Thoracic aorta (tissue), 2 donors: ENCODE data around the gene USP28. TPM values are rescaled to one million over a fixed set of nuclear protein-coding genes. Genes with fewer than 3 reads are reported as not detected.

Experiments used
- ATAC-seq: fragments of 150-250 bp; one replicate; pipeline ENCODE4 v1.8.0; 2017; ENCODE audit warnings: low read depth; ENCODE audit not compliant: insufficient number of reproducible peaks, low FRiP score
- DNase-seq: peaks from one replicate; pipeline ENCODE4 v3.0.0-alpha.2; 2020; ENCODE audit warnings: low spot score
- H3K27ac ChIP-seq, 2 donors: fragments of 200-600 bp; sonication (generic); 1 replicate in 1 of 2; 2 replicates in 1 of 2; pipeline ENCODE4 v1.5.1; 2016; ENCODE audit warnings: mild to moderate bottlenecking in 2 of 2, moderate library complexity in 2 of 2
- H3K27me3 ChIP-seq: fragments of 200-600 bp; sonication (generic); replicated peaks from 2 replicates; pipeline ENCODE4 v1.6.0; 2016; ENCODE audit warnings: mild to moderate bottlenecking; ENCODE audit not compliant: insufficient read depth
- H3K36me3 ChIP-seq: fragments of 200-600 bp; sonication (generic); one replicate; pipeline ENCODE4 v1.5.1; 2016
- H3K4me1 ChIP-seq, 2 donors: fragments of 200-600 bp; sonication (generic); 1 replicate in 1 of 2; 2 replicates in 1 of 2; pipeline versions ENCODE4 v1.5.1 to v1.6.0; 2016; ENCODE audit warnings: low read depth in 2 of 2, mild to moderate bottlenecking in 1 of 2; ENCODE audit not compliant: control insufficient read depth in 1 of 2
- H3K4me3 ChIP-seq: fragments of 200-600 bp; sonication (generic); 2 replicates; pipeline ENCODE4 v1.5.1; 2016; ENCODE audit warnings: mild to moderate bottlenecking
- H3K9me3 ChIP-seq: fragments of 200-600 bp; sonication (generic); 2 replicates; pipeline ENCODE4 v1.5.1; 2016
- total RNA-seq, 2 donors: library from RNA; depleted of rRNA; stranded (reverse); fragments of >200 nt; gene quantifications; one replicate each; pipeline versions ENCODE4 v1.1.0 to v1.2.3, GENCODE V29; 2016
- TF ChIP-seq, protein P1 (sequence below): fragments of 200-600 bp; sonication (generic); IDR thresholded peaks from one replicate; pipeline ENCODE4 v1.5.1; 2019; ENCODE audit warnings: antibody characterized with exemption

The USP28 gene
- total RNA-seq, 2 donors from 2014 or later: 16.7 to 42.2 TPM

GRCh38 chr11:113896156-113896879 is 20.9 kb upstream of the USP28 start:
- no peak for ATAC-seq
- no peaks in the 10 kb centered on the region for H3K36me3 ChIP-seq
- H3K4me3 ChIP-seq: no peak overlapping the region
- H3K9me3 ChIP-seq: no peaks in the 10 kb centered on the region
- no peak for DNase-seq
- H3K27me3 ChIP-seq: no peaks in the 10 kb centered on the region
- TF ChIP-seq, protein P1, sequence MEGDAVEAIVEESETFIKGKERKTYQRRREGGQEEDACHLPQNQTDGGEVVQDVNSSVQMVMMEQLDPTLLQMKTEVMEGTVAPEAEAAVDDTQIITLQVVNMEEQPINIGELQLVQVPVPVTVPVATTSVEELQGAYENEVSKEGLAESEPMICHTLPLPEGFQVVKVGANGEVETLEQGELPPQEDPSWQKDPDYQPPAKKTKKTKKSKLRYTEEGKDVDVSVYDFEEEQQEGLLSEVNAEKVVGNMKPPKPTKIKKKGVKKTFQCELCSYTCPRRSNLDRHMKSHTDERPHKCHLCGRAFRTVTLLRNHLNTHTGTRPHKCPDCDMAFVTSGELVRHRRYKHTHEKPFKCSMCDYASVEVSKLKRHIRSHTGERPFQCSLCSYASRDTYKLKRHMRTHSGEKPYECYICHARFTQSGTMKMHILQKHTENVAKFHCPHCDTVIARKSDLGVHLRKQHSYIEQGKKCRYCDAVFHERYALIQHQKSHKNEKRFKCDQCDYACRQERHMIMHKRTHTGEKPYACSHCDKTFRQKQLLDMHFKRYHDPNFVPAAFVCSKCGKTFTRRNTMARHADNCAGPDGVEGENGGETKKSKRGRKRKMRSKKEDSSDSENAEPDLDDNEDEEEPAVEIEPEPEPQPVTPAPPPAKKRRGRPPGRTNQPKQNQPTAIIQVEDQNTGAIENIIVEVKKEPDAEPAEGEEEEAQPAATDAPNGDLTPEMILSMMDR: peak; percentile 72
- H3K4me1 ChIP-seq: peaks cover 0 to 5% of the 10 kb centered on the region in 2 donors
- H3K27ac ChIP-seq: no peak overlapping the region

- Histone ChIP-seq H3K27me3 (no peaks in the 10 kb centered on the region), H3K4me1 (peaks cover 0 to 5% of the 10 kb centered on the region in 2 donors), H3K36me3 (no peaks in the 10 kb centered on the region), H3K9me3 (no peaks in the 10 kb centered on the region), H3K4me3 (no peak overlapping the region), H3K27ac (no peak overlapping the region)
- DNase-seq (no peak), ATAC-seq (no peak)
- TF ChIP-seq, protein P1: no peak
Measured at GRCh38 chr11:113895367-113896155, 20.2 kb upstream of the USP28 start.

DNA sequence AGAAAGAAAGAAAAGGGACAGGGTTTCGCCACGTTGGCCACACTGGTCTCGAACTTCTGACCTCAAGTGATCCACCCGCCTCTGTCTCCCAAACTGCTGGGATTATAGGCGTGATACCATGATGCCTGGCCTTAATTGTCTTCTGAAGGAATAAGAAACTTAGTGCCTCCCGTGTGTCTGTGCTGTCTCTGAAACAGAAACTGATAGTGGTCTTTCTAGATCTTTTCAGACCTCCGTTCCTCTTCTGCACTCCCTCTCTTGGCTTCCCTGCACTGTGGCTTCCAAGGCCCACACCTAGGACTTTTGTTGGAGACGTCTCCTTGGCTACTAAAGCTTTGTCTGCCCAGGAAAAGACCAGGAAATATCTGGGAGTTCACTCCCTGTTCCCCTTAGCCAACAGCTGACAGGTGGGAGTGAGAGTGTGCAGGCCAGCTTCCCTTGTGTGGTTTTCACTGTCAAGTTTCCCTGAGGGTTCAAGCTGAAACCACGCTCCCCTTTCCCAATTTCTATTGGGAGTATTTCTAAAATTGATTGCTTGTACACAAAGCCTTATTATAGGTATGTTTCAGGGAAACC is 19.1 kb upstream of the USP28 start:
- TF ChIP-seq, protein P1: no peak
- Histone ChIP-seq H3K27me3 (no peaks in the 10 kb centered on the region), H3K27ac (no peak overlapping the region), H3K9me3 (no peaks in the 10 kb centered on the region), H3K4me1 (peaks cover 0 to 5% of the 10 kb centered on the region in 2 donors), H3K36me3 (no peaks in the 10 kb centered on the region), H3K4me3 (no peak overlapping the region)
- no peak for DNase-seq
- no peak for ATAC-seq

GRCh38 chr11:113888848-113889247 is 13.5 kb upstream of the USP28 start:
- DNase-seq: no peak
- no peaks in the 10 kb centered on the region for H3K9me3 ChIP-seq
- ATAC-seq: no peak
- H3K27me3 ChIP-seq: no peaks in the 10 kb centered on the region
- H3K4me1 ChIP-seq: no peaks in the 10 kb centered on the region
- no peak overlapping the region for H3K27ac ChIP-seq
- TF ChIP-seq, protein P1: no peak
- H3K36me3 ChIP-seq: no peaks in the 10 kb centered on the region
- no peak overlapping the region for H3K4me3 ChIP-seq

DNA sequence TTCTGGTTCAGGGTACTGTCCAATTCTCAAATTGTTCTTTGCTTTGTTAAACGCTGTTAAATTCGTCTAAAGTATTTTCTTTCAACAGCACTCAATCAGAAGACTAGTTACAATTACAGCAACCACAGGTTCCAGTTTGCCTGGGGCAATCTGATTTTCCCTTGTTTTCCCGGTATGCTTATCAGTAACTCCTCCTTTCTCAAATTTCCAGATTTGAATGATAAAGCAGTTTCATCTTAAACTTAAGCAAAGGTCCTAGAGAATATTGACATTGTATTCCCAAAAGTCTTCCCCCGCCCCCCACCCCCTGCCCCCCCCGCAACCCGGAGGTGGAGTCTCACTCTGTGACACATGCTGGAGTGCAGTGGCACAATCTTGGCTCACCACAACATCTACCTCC is 10.5 kb upstream of the USP28 start:
- Histone ChIP-seq H3K27me3 (no peaks in the 10 kb centered on the region), H3K4me1 (no peaks in the 10 kb centered on the region)
- ATAC-seq: no peak

More for the DNA sequence above, 10.5 kb upstream of the USP28 start:
- Histone ChIP-seq H3K36me3 (no peaks in the 10 kb centered on the region), H3K9me3 (no peaks in the 10 kb centered on the region), H3K27ac (no peak overlapping the region), H3K4me3 (no peak overlapping the region)
- TF ChIP-seq, protein P1: no peak
- DNase-seq: no peak
